Inflammatory macrophage treated with lipopolysaccharide for 4 hours (primary cell): Measurements from ENCODE around the gene SLC7A7.
"Not testable (repeated sequence)": the region's sequence is repeated elsewhere in the genome, so short reads cannot be mapped to it uniquely, and the experiment has no call there.

ENCODE experiments used
- DNase-seq: peaks from one replicate; pipeline ENCODE4 v3.0.0-alpha.2; 2020

Gene SLC7A7

GRCh38 chr14:22786685-22787084, 28.6 kb downstream of the SLC7A7 start:
- no peak for DNase-seq

- no peak for DNase-seq
These were observed 33.8 kb downstream of the SLC7A7 start for GRCh38 chr14:22781301-22781991.

GRCh38 chr14:22780941-22781300, 34.3 kb downstream of the SLC7A7 start:
- no peak for DNase-seq

GRCh38 chr14:22780105-22780679, 35.0 kb downstream of the SLC7A7 start:
- no peak for DNase-seq

- DNase-seq, result peak; percentile 58
These were observed 37.2 kb downstream of the SLC7A7 start for GRCh38 chr14:22778084-22778483.

GRCh38 chr14:22776849-22777248, 38.4 kb downstream of the SLC7A7 start:
- not testable (repeated sequence) for DNase-seq

GRCh38 chr14:22776215-22776614, 39.0 kb downstream of the SLC7A7 start:
- no peak for DNase-seq

GRCh38 chr14:22774011-22774706, 41.1 kb downstream of the SLC7A7 start:
- no peak for DNase-seq

GRCh38 chr14:22773162-22774010, 41.8 kb downstream of the SLC7A7 start:
- no peak for DNase-seq

GRCh38 chr14:22772725-22773124, 42.5 kb downstream of the SLC7A7 start:
- DNase-seq, result no peak

- no peak for DNase-seq
These were observed 44.6 kb downstream of the SLC7A7 start for GRCh38 chr14:22770481-22771187.

- DNase-seq, result peak; percentile 59
These were observed 45.9 kb downstream of the SLC7A7 start for GRCh38 chr14:22769369-22769768.

- no peak for DNase-seq
These were observed 46.3 kb downstream of the SLC7A7 start for GRCh38 chr14:22768947-22769346.

- DNase-seq, result no peak
These were observed 48.0 kb downstream of the SLC7A7 start for GRCh38 chr14:22767323-22767589.

GRCh38 chr14:22766457-22767322, 48.5 kb downstream of the SLC7A7 start, which contains the start of gene OXA1L:
OXA1L (plus strand) TSS chr14:22766688; CDS start chr14:22766702, 14 bp downstream.
- DNase-seq, result peak; percentile 98

GRCh38 chr14:22764382-22764781, 50.9 kb downstream of the SLC7A7 start:
- DNase-seq, result no peak

GRCh38 chr14:22761734-22762133, 53.5 kb downstream of the SLC7A7 start:
- no peak for DNase-seq

GRCh38 chr14:22757972-22758650, 57.1 kb downstream of the SLC7A7 start:
- not testable (repeated sequence) for DNase-seq

- peak; percentile 72 for DNase-seq
These were observed 61.6 kb downstream of the SLC7A7 start for GRCh38 chr14:22753586-22753985.

GRCh38 chr14:22752422-22752821, 62.8 kb downstream of the SLC7A7 start:
- no peak for DNase-seq

- peak; percentile 31 for DNase-seq
These were observed 66.6 kb downstream of the SLC7A7 start for GRCh38 chr14:22748631-22749068.
